Measurements from ENCODE around the gene OCA2.

OCA2 gene

DNA sequence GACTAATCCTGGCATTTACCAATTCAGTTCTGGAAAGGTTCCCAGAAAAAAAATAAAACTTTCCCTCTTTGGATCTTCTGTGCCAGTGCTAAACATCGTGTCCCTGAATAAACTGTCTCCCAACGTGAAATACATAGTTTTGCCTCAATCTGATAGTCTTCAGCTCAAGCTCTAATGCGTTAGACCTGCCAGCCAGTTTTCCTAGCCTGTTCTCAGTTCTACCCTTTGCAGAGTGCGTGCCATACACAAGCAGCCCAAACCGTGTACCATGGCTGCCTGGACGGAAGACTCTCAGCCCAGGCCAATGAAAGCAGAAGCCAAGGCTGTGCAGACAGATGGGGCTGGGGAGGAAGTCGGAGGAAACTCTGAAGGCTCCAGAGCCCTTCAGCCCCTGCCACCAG, 11.4 kb upstream of the OCA2 start:
- in situ Hi-C loops (cut with HindIII; ENCODE audit: low sequenced_read_pairs), result no loop called here
- TF ChIP-seq, protein P1, sequence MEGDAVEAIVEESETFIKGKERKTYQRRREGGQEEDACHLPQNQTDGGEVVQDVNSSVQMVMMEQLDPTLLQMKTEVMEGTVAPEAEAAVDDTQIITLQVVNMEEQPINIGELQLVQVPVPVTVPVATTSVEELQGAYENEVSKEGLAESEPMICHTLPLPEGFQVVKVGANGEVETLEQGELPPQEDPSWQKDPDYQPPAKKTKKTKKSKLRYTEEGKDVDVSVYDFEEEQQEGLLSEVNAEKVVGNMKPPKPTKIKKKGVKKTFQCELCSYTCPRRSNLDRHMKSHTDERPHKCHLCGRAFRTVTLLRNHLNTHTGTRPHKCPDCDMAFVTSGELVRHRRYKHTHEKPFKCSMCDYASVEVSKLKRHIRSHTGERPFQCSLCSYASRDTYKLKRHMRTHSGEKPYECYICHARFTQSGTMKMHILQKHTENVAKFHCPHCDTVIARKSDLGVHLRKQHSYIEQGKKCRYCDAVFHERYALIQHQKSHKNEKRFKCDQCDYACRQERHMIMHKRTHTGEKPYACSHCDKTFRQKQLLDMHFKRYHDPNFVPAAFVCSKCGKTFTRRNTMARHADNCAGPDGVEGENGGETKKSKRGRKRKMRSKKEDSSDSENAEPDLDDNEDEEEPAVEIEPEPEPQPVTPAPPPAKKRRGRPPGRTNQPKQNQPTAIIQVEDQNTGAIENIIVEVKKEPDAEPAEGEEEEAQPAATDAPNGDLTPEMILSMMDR (IDR thresholded peaks at IDR 0.05; ENCODE audit: low read depth, low read length), result no peak
- DNase-seq (ENCODE audit: low read depth, low spot score), result no peak
- no peak overlapping the region for H3K4me3 ChIP-seq (ENCODE audit: low read depth, low read length)

DNA sequence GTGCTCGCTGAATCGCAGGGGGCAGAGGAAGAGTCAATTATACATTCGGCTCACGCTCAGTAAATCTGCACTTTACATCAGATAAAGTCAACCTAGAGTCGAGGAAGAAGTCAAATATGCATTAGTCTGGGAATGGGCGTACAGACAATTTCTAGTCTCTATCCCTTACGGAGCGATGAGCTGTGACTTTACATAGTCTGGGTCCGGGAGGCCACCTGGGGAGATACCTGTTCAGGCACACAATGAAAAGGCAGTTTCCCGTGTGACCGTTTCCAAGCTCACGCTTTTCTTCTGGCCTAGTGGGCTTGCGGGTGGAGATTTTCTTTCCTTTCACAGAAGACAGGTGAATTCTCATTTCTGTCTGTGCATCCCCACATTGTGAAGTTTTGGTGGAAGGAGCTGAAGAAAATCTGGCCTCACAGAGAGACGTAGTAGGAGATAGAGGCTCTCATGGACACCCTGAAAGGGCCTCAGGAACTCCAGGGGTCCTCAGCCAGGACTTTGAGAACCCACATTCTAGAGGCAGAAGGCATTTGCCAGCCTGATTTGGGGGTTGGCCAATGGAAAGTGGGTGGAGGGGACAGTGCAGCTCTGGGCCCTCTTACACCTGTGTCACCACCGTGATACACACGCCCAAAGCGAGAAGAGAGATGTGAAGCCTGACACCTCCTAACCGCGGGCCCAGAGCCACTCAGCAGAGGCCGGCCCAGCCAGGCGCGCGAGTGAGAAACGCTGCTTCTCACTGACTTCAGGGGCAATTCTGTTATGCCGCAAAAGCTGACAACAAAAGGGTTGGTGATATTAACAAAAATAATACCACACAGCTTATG, 10.7 kb upstream of the OCA2 start:
- no peak for DNase-seq (ENCODE audit: low read depth, low spot score)
- in situ Hi-C loops (cut with HindIII; ENCODE audit: low sequenced_read_pairs), result no loop called here
- H3K4me3 ChIP-seq (ENCODE audit: low read depth, low read length), result no peak overlapping the region
- TF ChIP-seq, protein P1 (IDR thresholded peaks at IDR 0.05; ENCODE audit: low read depth, low read length), result no peak

DNA sequence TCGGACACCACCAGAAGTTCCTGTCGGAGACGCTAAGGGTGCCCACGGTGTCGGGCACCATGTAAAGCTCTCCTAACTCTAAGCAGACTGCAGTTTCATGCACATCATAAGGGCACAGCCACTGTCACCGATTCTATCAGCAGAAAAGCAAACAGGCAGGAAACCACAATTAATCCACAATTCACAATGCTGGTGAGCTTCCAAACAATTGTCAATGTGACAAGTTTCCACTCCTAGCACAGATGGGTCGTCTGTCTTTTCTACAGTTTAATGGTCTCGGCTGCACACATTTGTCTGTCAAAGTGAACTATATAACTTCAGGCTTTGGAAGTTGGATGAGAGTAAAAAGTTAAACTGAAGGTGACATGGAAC, 8.8 kb upstream of the OCA2 start:
- no peak overlapping the region for H3K4me3 ChIP-seq (ENCODE audit: low read depth, low read length)
- TF ChIP-seq, protein P1 (IDR thresholded peaks at IDR 0.05; ENCODE audit: low read depth, low read length), result no peak
- DNase-seq (ENCODE audit: low read depth, low spot score), result no peak
- in situ Hi-C loops (cut with HindIII; ENCODE audit: low sequenced_read_pairs), result no loop called here

DNA sequence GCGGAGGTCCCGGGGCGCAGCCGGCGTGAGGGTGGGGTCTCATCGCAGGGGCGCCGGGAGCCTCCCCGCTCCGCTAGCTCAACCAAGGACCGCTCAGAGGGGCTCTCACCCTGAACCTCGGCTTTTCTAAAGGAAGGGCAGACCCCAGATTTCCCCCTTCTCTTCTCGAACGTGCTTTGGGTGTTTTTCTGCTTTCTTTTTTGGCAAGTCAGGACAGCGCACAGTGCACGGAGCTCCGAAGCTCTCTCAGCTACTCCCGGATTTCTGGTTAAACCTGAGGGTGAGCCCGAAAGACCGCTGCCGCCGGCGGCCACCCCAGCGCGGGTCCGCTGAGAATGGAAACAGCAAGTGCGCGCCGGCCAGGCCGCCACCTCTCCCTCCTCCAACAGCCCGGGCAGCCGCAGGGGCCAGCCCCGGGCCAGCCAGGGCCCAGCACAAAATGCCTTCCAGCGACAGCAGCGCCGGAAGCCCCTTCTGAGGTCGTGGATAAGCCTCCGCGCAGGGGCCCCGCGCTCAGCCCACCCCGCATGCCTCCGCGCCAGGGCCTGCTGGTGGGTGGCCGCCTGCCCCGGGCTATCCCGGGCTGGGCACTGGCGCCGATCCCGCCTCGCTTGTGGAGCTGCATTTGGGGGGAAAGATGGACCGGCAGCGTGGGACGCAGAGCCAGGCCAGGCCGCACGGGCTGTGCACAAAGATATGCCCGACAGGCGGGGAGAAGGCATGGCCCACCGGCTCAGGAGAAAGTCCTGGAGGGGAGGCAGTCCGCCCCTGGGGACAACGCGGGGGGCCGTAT, 8.2 kb upstream of the OCA2 start:
- TF ChIP-seq, protein P1 (IDR thresholded peaks at IDR 0.05; ENCODE audit: low read depth, low read length), result no peak
- H3K4me3 ChIP-seq (ENCODE audit: low read depth, low read length), result peak overlapping the region; percentile 47
- in situ Hi-C loops (cut with HindIII; ENCODE audit: low sequenced_read_pairs), result no loop called here
- peak; percentile 41 for DNase-seq (ENCODE audit: low read depth, low spot score)

DNA sequence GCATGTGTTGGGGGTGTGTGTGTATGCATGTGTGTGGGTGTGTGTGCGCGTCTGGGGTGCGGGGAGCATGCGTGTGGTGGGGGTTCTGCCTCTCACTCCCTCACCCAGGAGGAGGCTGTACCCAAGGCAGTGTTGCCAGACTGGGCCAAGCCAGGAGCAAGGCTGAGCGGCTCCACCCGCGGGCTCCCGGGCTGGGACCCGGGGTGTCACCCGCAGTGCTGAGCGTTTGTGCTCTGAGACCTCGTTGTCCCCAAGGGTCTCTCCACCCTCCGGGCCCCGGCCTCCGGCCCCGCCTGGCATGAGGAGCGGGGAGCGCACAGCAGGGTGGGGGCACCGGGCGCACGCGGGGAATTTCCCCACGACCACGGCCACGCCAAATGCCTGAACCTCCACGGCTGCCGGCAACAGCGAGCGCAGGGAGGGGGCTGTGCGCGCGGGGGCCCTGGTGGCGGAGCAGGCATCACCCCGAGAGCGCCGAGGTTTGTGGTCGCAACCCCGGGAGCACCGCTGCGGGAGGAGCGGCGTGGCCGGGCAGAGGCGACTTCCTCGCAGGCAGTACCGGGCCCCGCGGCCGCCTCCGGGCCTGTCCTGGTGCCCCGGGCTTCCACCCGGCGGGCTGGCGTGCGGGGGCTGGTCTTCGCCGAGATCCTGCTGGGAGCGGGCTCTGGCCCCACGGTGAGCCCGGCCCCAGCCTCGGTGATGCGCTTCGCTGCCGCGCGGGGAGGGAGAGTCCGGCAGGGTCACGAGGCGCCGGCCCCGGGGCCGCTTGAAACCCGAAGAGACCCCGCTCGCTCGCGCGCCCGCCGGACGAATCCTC, 7.4 kb upstream of the OCA2 start:
- no peak for DNase-seq (ENCODE audit: low read depth, low spot score)

DNA sequence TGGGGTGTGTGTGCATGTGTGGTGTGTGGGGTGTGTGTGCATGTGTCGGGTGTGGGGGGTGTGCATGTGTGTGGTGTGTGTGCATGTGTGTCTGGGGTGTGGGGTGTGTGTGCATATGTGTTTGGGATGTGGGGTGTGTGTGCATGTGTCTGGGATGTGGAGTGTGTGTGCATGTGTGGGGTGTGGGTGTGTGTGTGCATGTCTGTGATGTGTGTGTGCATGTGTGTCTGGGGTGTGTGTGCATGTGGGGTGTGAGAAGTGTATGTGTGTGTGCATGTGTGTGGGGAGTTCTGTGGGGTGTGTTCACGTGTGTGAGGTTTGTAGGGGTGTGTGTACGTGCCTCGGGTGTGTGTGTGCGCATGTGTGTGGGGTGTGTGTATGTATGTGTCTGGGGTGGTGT, 6.7 kb upstream of the OCA2 start:
- in situ Hi-C loops (cut with HindIII; ENCODE audit: low sequenced_read_pairs), result no loop called here
- no peak overlapping the region for H3K4me3 ChIP-seq (ENCODE audit: low read depth, low read length)
- DNase-seq (ENCODE audit: low read depth, low spot score), result no peak
- TF ChIP-seq, protein P1 (IDR thresholded peaks at IDR 0.05; ENCODE audit: low read depth, low read length), result no peak

More for the DNA sequence above, 7.4 kb upstream of the OCA2 start:
- TF ChIP-seq, protein P1 (IDR thresholded peaks at IDR 0.05; ENCODE audit: low read depth, low read length), result no peak
- in situ Hi-C loops (cut with HindIII; ENCODE audit: low sequenced_read_pairs), result no loop called here
- peak overlapping the region; percentile 47 for H3K4me3 ChIP-seq (ENCODE audit: low read depth, low read length)
